Upper lobe of left lung (tissue), 6 donors: ENCODE data around the gene TMPRSS4. TPM values are rescaled to one million over a fixed set of nuclear protein-coding genes. Genes with fewer than 3 reads are reported as not detected.

Experiments used
- ATAC-seq, 2 donors: fragments of 200-7000 bp; cut with Tn5 transposase; one replicate each; pipeline ENCODE4 v1.9.1; 2022; ENCODE audit warnings: mild to moderate bottlenecking in 2 of 2, moderate library complexity in 2 of 2; ENCODE audit not compliant: low FRiP score in 2 of 2
- DNase-seq, 2 donors: peaks; one replicate each; pipeline ENCODE4 v3.0.0-alpha.2; 2019 to 2020
- H3K27ac ChIP-seq, 4 donors: fragments of 200-600 bp; sonication (generic); one replicate each; pipeline ENCODE4 v1.5.1; 2016 to 2019
- H3K27me3 ChIP-seq, 4 donors: fragments of 200-600 bp; sonication (generic); one replicate each; pipeline ENCODE4 v1.5.1; 2017 to 2019
- H3K36me3 ChIP-seq, 4 donors: fragments of 200-600 bp; sonication (generic); one replicate each; pipeline ENCODE4 v1.5.1; 2016 to 2019
- H3K4me1 ChIP-seq, 4 donors: fragments of 200-600 bp; sonication (generic); one replicate each; pipeline ENCODE4 v1.5.1; 2018 to 2019
- H3K4me3 ChIP-seq, 4 donors: fragments of 200-600 bp; sonication (generic); one replicate each; pipeline ENCODE4 v1.5.1; 2017 to 2019; ENCODE audit warnings: mild to moderate bottlenecking in 2 of 4, moderate library complexity in 1 of 4
- H3K9me3 ChIP-seq, 4 donors: fragments of 200-600 bp; sonication (generic); one replicate each; pipeline ENCODE4 v1.5.1; 2018 to 2019
- EP300 ChIP-seq, 4 donors: sonication (generic); formaldehyde crosslinking; IDR thresholded peaks; one replicate each; pipeline ENCODE4 v1.5.1; 2017; ENCODE audit warnings: antibody characterized with exemption in 4 of 4, control low read depth in 2 of 4
- POLR2A ChIP-seq, 4 donors: fragments of 450-650 bp; IDR thresholded peaks; one replicate each; pipeline ENCODE4 v1.5.1; 2016 to 2017; ENCODE audit warnings: antibody characterized with exemption in 4 of 4, mild to moderate bottlenecking in 2 of 4
- POLR2AphosphoS5 ChIP-seq, 2 donors: sonication (generic); formaldehyde crosslinking; IDR thresholded peaks; one replicate each; pipeline ENCODE4 v1.5.1; 2017; ENCODE audit warnings: antibody characterized with exemption in 2 of 2
- WGBS, 2 donors: methylation state at CpG; one replicate each; pipeline ENCODE4 v1.1.5; 2017 to 2018; 5-methylcytosine and 5-hydroxymethylcytosine counted together
- total RNA-seq, 6 donors: library from RNA; depleted of rRNA in 4 of 6; stranded (reverse); fragments of >200 nt in 4 of 6; gene quantifications; one replicate each; pipeline versions ENCODE4 v1.1.0 to v1.2.1, GENCODE V29; 2016 to 2021
- TF ChIP-seq, protein P1 (sequence below), 6 experiments: fragments of 450-650 bp in 4 of 6; fragments of 200-600 bp in 2 of 6; sonication (generic) in 2 of 6; IDR thresholded peaks; one replicate each; pipeline ENCODE4 v1.5.1; 2016 to 2019; ENCODE audit warnings: antibody characterized with exemption in 6 of 6
- donor health status: DM: no; HTN: no; CAD: no; lungs with moderate emphysema.
- donor health status: DM: no; HTN: yes; CAD: no; lungs with severe emphysema.

Gene TMPRSS4
- total RNA-seq, 6 donors from 2014 or later: 1.6 to 14.3 (median 3.1) TPM

GRCh38 chr11:118068945-118069612, 7.8 kb upstream of the TMPRSS4 start:
- Histone ChIP-seq H3K27ac (no peak overlapping the region), H3K4me3 (no peak overlapping the region), H3K27me3 (no peaks in the 10 kb centered on the region), H3K36me3 (no peaks in the 10 kb centered on the region), H3K4me1 (no peaks in the 10 kb centered on the region), H3K9me3 (no peaks in the 10 kb centered on the region)
- DNase-seq (no peak), ATAC-seq (no peak)
- TF ChIP-seq, protein P1, sequence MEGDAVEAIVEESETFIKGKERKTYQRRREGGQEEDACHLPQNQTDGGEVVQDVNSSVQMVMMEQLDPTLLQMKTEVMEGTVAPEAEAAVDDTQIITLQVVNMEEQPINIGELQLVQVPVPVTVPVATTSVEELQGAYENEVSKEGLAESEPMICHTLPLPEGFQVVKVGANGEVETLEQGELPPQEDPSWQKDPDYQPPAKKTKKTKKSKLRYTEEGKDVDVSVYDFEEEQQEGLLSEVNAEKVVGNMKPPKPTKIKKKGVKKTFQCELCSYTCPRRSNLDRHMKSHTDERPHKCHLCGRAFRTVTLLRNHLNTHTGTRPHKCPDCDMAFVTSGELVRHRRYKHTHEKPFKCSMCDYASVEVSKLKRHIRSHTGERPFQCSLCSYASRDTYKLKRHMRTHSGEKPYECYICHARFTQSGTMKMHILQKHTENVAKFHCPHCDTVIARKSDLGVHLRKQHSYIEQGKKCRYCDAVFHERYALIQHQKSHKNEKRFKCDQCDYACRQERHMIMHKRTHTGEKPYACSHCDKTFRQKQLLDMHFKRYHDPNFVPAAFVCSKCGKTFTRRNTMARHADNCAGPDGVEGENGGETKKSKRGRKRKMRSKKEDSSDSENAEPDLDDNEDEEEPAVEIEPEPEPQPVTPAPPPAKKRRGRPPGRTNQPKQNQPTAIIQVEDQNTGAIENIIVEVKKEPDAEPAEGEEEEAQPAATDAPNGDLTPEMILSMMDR (IDR thresholded peaks at IDR 0.05): no peak
- TF ChIP-seq POLR2AphosphoS5 (IDR thresholded peaks at IDR 0.05): no peak
- no peak for TF ChIP-seq POLR2A (IDR thresholded peaks at IDR 0.05)
- no peak for TF ChIP-seq EP300 (IDR thresholded peaks at IDR 0.05)
- 90% methylated on average over 10 of the region's 10 CpGs for WGBS, 2 donors

DNA sequence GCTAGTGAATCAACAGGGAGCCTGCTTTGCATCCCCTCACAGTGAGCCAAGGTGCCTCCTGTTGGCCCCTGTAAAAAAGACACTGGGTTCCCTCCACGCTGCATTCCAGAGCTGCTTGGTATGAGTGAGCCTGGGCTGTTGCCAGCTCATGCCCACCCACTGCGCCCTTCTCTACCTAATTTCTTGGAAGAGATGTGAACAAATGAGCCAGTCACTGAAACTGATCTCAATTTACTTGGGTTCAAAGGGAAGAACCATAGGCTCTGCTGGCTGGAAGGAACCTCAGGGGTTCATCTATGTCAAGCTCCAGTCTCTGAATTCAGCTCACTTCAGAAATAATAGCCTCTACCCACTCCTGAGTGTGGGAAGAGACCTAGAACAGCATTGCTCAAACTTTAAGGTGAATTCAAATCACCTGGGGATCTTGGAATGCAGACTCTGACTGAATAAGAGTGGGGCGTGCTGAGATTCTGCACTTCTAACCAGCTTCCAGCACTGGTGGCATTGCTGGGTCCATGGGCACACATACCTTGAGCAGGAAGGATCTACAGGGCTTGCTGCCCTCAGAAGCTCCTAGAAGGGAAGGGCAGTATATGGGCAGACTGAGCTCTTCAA, 5.4 kb upstream of the TMPRSS4 start:
- DNase-seq (no peak), ATAC-seq (no peak)
- no peaks in the 10 kb centered on the region for H3K4me1 ChIP-seq
- whole genome bisulfite sequencing, 2 donors: 82 to 92% methylated on average over 3 of the region's 3 CpGs
- TF ChIP-seq, protein P1 (IDR thresholded peaks at IDR 0.05): no peak
- no peak for TF ChIP-seq POLR2AphosphoS5 (IDR thresholded peaks at IDR 0.05)
- TF ChIP-seq EP300 (IDR thresholded peaks at IDR 0.05): no peak
- TF ChIP-seq POLR2A (IDR thresholded peaks at IDR 0.05): no peak
- no peaks in the 10 kb centered on the region for H3K36me3 ChIP-seq
- no peaks in the 10 kb centered on the region for H3K9me3 ChIP-seq
- H3K27me3 ChIP-seq: no peaks in the 10 kb centered on the region
- no peak overlapping the region for H3K4me3 ChIP-seq
- H3K27ac ChIP-seq: no peak overlapping the region

- WGBS, 2 donors: 87 to 88% methylated on average over 6 to 9 of the region's 9 CpGs
- TF ChIP-seq, protein P1 (IDR thresholded peaks at IDR 0.05): no peak
- no peak for TF ChIP-seq POLR2AphosphoS5 (IDR thresholded peaks at IDR 0.05)
- no peak for TF ChIP-seq POLR2A (IDR thresholded peaks at IDR 0.05)
- TF ChIP-seq EP300 (IDR thresholded peaks at IDR 0.05): no peak
- ATAC-seq (no peak), DNase-seq (no peak)
- Histone ChIP-seq H3K4me1 (no peaks in the 10 kb centered on the region), H3K27ac (no peak overlapping the region), H3K4me3 (no peak overlapping the region), H3K9me3 (no peaks in the 10 kb centered on the region), H3K27me3 (no peaks in the 10 kb centered on the region), H3K36me3 (no peaks in the 10 kb centered on the region)
These were observed 3.3 kb upstream of the TMPRSS4 start for GRCh38 chr11:118073554-118073953.

DNA sequence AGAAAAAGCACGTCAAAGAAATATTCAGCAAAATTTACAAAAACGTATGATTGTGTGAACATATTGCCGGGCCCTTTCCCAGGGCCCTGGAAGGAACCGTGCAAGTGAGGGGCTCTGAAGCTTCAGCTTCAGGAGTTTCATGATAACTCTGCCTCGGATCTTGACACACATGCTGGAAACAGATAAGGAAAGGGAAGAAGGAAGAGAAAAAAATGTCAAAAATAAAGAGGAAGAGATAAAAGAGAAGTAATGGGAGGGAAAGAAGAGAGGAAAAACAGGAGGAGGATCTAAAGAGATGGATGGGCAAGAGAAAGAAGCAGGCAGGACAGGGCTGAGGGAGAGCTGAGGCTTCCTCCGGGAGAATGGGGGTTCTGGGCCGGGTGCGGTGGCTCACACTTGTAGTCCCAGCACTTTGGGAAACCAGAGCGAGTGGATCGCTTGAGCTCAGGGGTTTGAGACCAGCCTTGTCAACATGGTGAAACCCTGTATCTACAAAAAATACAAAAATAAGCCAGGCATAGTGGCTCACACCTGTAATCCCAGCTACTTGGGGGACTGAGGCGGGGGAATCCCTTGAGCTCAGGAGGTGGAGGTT, 2.7 kb upstream of the TMPRSS4 start:
- WGBS, 2 donors: 79 to 82% methylated on average over 11 of the region's 11 CpGs
- H3K9me3 ChIP-seq: no peaks in the 10 kb centered on the region
- no peak overlapping the region for H3K27ac ChIP-seq
- no peak for TF ChIP-seq EP300 (IDR thresholded peaks at IDR 0.05)
- no peak for TF ChIP-seq POLR2AphosphoS5 (IDR thresholded peaks at IDR 0.05)
- TF ChIP-seq, protein P1 (IDR thresholded peaks at IDR 0.05): no peak
- DNase-seq (no peak), ATAC-seq (no peak)
- no peaks in the 10 kb centered on the region for H3K4me1 ChIP-seq
- H3K4me3 ChIP-seq: no peak overlapping the region
- H3K27me3 ChIP-seq: no peaks in the 10 kb centered on the region
- H3K36me3 ChIP-seq: no peaks in the 10 kb centered on the region
